IMR-90 (cell line): ENCODE measurements around the gene MFN2. TPM values are rescaled to one million over a fixed set of nuclear protein-coding genes. Genes with fewer than 3 reads are reported as not detected.

Source experiments
- ATAC-seq: fragments of 200-7000 bp; cut with Tn5 transposase; 2 replicates; pipeline ENCODE4 v1.9.1; 2020; ENCODE audit warnings: low read depth, mild to moderate bottlenecking, moderate library complexity
- BruUV-seq: library from RNA; stranded (reverse); fragments of 400-500 nt; replicated peaks from 2 replicates; lab custom pipeline; 2021; lab: Mats Ljungman, UMichigan
- CTCF ChIA-PET: fragments of 300-600 bp; formaldehyde crosslinking; extraction: SDS; loops from one replicate; lab custom pipeline; 2021; ENCODE audit warnings: antibody characterized with exemption; lab: Yijun Ruan, JAX
- POLR2A ChIA-PET: fragments of 300-600 bp; sonication (Branson Sonifier 250); formaldehyde crosslinking; loops from one replicate; lab custom pipeline; 2022; ENCODE audit warnings: antibody characterized with exemption; ENCODE audit not compliant: unreplicated experiment; lab: Charles Lee
- DNase-seq: peaks from one replicate; pipeline ENCODE4 v3.0.0; 2013
- H2AFZ ChIP-seq: replicated peaks from 2 replicates; pipeline ENCODE3; 2013; ENCODE audit warnings: low read length, mild to moderate bottlenecking; ENCODE audit not compliant: poor library complexity
- H2AK5ac ChIP-seq: 2 replicates; pipeline ENCODE4 v1.6.1; 2013; ENCODE audit warnings: low read depth, low read length, inconsistent platforms
- H2AK9ac ChIP-seq: replicated peaks from 2 replicates; pipeline ENCODE3; 2013; ENCODE audit warnings: mild to moderate bottlenecking, low read depth, low read length, moderate library complexity; ENCODE audit not compliant: poor library complexity
- H2BK120ac ChIP-seq: 2 replicates; pipeline ENCODE4 v1.6.1; 2013; ENCODE audit warnings: low read depth, low read length, inconsistent platforms
- H2BK15ac ChIP-seq: 3 replicates; pipeline ENCODE4 v1.6.1; 2013; ENCODE audit warnings: low read depth, low read length, inconsistent platforms
- H2BK20ac ChIP-seq: 2 replicates; pipeline ENCODE4 v1.6.1; 2013; ENCODE audit warnings: low read depth, mild to moderate bottlenecking, inconsistent platforms, low read length, moderate library complexity
- H2BK5ac ChIP-seq: 2 replicates; pipeline ENCODE4 v1.6.1; 2013; ENCODE audit warnings: mild to moderate bottlenecking, low read depth, low read length, inconsistent platforms; ENCODE audit not compliant: poor library complexity, severe bottlenecking
- H3K14ac ChIP-seq: replicated peaks from 2 replicates; pipeline ENCODE4 v1.6.1; 2013; ENCODE audit warnings: low read depth, low read length, inconsistent platforms
- H3K18ac ChIP-seq: 2 replicates; pipeline ENCODE4 v1.6.1; 2013; ENCODE audit warnings: low read depth, low read length, control low read depth
- H3K23ac ChIP-seq: 2 replicates; pipeline ENCODE4 v1.6.1; 2013; ENCODE audit warnings: low read depth, low read length, inconsistent platforms
- H3K27ac ChIP-seq: 2 replicates; pipeline ENCODE4 v1.5.1; 2013; ENCODE audit warnings: mild to moderate bottlenecking, control low read depth, low read length; ENCODE audit not compliant: insufficient read depth
- H3K27me3 ChIP-seq: 2 replicates; pipeline ENCODE4 v1.6.1; 2013; ENCODE audit warnings: low read length; ENCODE audit not compliant: control insufficient read depth, insufficient read depth
- H3K36me3 ChIP-seq: 2 replicates; pipeline ENCODE4 v1.6.1; 2013; ENCODE audit warnings: low read length, mixed read lengths; ENCODE audit not compliant: control insufficient read depth, insufficient read depth
- H3K4ac ChIP-seq: 2 replicates; pipeline ENCODE4 v1.6.1; 2013; ENCODE audit warnings: low read depth, low read length, inconsistent platforms
- H3K4me1 ChIP-seq: 2 replicates; pipeline ENCODE4 v1.6.1; 2013; ENCODE audit warnings: low read length, mixed read lengths; ENCODE audit not compliant: control insufficient read depth, insufficient read depth
- H3K4me2 ChIP-seq: 2 replicates; pipeline ENCODE4 v1.6.1; 2013; ENCODE audit warnings: low read depth, mild to moderate bottlenecking, control low read depth, low read length, moderate library complexity
- H3K4me3 ChIP-seq: 2 replicates; pipeline ENCODE4 v1.5.1; 2013; ENCODE audit warnings: low read depth, mild to moderate bottlenecking, control low read depth, low read length, moderate library complexity; ENCODE audit not compliant: insufficient read depth
- H3K56ac ChIP-seq: 2 replicates; pipeline ENCODE4 v1.6.1; 2013; ENCODE audit warnings: low read length, inconsistent platforms; ENCODE audit not compliant: insufficient read depth; ENCODE audit errors: extremely low read depth
- H3K79me1 ChIP-seq, 2 experiments: 2 replicates each; pipeline ENCODE4 v1.6.1; 2013; ENCODE audit warnings: low read length in 2 of 2, inconsistent platforms in 1 of 2, low read depth in 1 of 2
- H3K9ac ChIP-seq: 2 replicates; pipeline ENCODE4 v1.6.1; 2013; ENCODE audit warnings: low read depth, low read length, control low read depth
- H3K9me1 ChIP-seq: 2 replicates; pipeline ENCODE4 v1.6.1; 2013; ENCODE audit warnings: low read length, inconsistent platforms; ENCODE audit not compliant: insufficient read depth
- H3K9me3 ChIP-seq: 2 replicates; pipeline ENCODE4 v1.6.1; 2013; ENCODE audit warnings: low read length; ENCODE audit not compliant: control insufficient read depth, insufficient read depth
- H4K20me1 ChIP-seq: 2 replicates; pipeline ENCODE4 v1.6.1; 2013; ENCODE audit warnings: low read length, inconsistent platforms; ENCODE audit not compliant: insufficient read depth
- H4K5ac ChIP-seq: 2 replicates; pipeline ENCODE4 v1.6.1; 2013; ENCODE audit warnings: mild to moderate bottlenecking, low read depth, low read length, control low read depth
- H4K8ac ChIP-seq, 2 experiments: 2 replicates each; pipeline ENCODE4 v1.6.1; 2013; ENCODE audit warnings: low read depth in 2 of 2, low read length in 2 of 2, control low read depth in 1 of 2, inconsistent platforms in 1 of 2
- H4K91ac ChIP-seq: 2 replicates; pipeline ENCODE4 v1.6.1; 2013; ENCODE audit warnings: low read depth, low read length, inconsistent platforms; ENCODE audit not compliant: insufficient read depth
- CEBPB ChIP-seq: IDR thresholded peaks from 2 replicates; pipeline ENCODE4 v1.6.1; 2012; ENCODE audit warnings: low read depth, low read length, improper control_type of control experiment
- RAD21 ChIP-seq: IDR thresholded peaks from 2 replicates; pipeline ENCODE4 v1.6.1; 2012; ENCODE audit warnings: low read length, improper control_type of control experiment
- WGBS, 2 experiments: methylation state at CpG; one replicate each; pipeline versions ENCODE4 v1.1.5 to v1.1.7; 2013; ENCODE audit warnings: missing lambda C conversion rate in 2 of 2; ENCODE audit not compliant: insufficient read length in 1 of 2; ENCODE audit errors: extremely low coverage in 2 of 2; 5-methylcytosine and 5-hydroxymethylcytosine counted together
- dilution Hi-C: fragments of 300-500 bp; cut with HindIII; formaldehyde crosslinking; loops from one replicate; pipeline ENCODE4 v1.14.3; 2018; ENCODE audit warnings: low sequenced_read_pairs; ENCODE audit not compliant: unreplicated experiment
- in situ Hi-C: fragments of 300-500 bp; cut with MboI; formaldehyde crosslinking; loops from 3 replicates; pipeline ENCODE4 v1.14.3; 2019; ENCODE audit warnings: low sequenced_read_pairs, inconsistent platforms, mixed read lengths
- intact Hi-C: fragments of 100-400 bp; cut with micrococcal nuclease; formaldehyde crosslinking; loops from 2 replicates; pipeline ENCODE4 v1.10.0; 2022
- polyA plus RNA-seq, 3 experiments: library from polyadenylated mRNA; depleted of rRNA; stranded (reverse); fragments of >200 nt; gene quantifications; 2 replicates each; pipeline ENCODE4 v1.2.3, GENCODE V29; 2012; ENCODE audit warnings: low replicate concordance in 1 of 3
- total RNA-seq: library from RNA; depleted of rRNA; stranded (reverse); fragments of >200 nt; gene quantifications from 2 replicates; pipeline ENCODE4 v1.2.3, GENCODE V29; 2012

MFN2 gene
- total and polyA plus RNA-seq, 2 of the 4 experiments (the other 2 are of a cell fraction), result 52.8 to 84.2 TPM

- DNase-seq (no peak), ATAC-seq (no peak)
- no peak overlapping the region for H3K4ac ChIP-seq
- no peaks in the 10 kb centered on the region for H3K4me1 ChIP-seq
- H3K4me3 ChIP-seq, result no peak overlapping the region
- H3K9me1 ChIP-seq, result 0 out of 2 replicates have a peak, but pooled peaks cover 2% of the 10 kb centered on the region
- H2AFZ ChIP-seq, result no peak overlapping the region
- H3K27ac ChIP-seq, result no peak overlapping the region
- H3K23ac ChIP-seq, result no peak overlapping the region
- no peaks in the 10 kb centered on the region for H3K27me3 ChIP-seq
- H2BK120ac ChIP-seq, result no peak overlapping the region
- in situ Hi-C loops, result no loop called here
- ChIA-PET POLR2A (no interaction called here), CTCF (no interaction called here)
- no peak overlapping the region for H3K18ac ChIP-seq
- H2AK9ac ChIP-seq, result no peak overlapping the region
- TF ChIP-seq RAD21 (no peak), CEBPB (no peak)
- BruUV-seq, result no TSS peak
- H2BK5ac ChIP-seq, result no peak overlapping the region
- no peak overlapping the region for H4K5ac ChIP-seq
- H2BK20ac ChIP-seq, result no peak overlapping the region
- no peak overlapping the region for H4K91ac ChIP-seq
- no peak overlapping the region for H4K8ac ChIP-seq
- H2BK15ac ChIP-seq, result no peak overlapping the region
- H3K4me2 ChIP-seq, result no peak overlapping the region
- dilution Hi-C loops, result no loop called here
- no peak overlapping the region for H3K14ac ChIP-seq
- H3K9me3 ChIP-seq, result no peaks in the 10 kb centered on the region
- no peak overlapping the region for H3K56ac ChIP-seq
- H4K20me1 ChIP-seq, result no peaks in the 10 kb centered on the region
- H3K9ac ChIP-seq, result no peak overlapping the region
- WGBS, 2 experiments, result 86% methylated on average over 8 of the region's 19 CpGs; no CpG with 5 or more reads in 1 of the 2 experiments
- intact Hi-C loops, result no loop called here
- H2AK5ac ChIP-seq, result no peak overlapping the region
- no peaks in the 10 kb centered on the region; a peak in 1 of 4 replicates for H3K79me1 ChIP-seq
- peaks cover 44% of the 10 kb centered on the region for H3K36me3 ChIP-seq
These were observed 48.8 kb downstream of the MFN2 start for GRCh38 chr1:12028957-12029511.
